Pancreas (tissue), 10 donors: ENCODE measurements around the gene KRTAP5-11. TPM values are rescaled to one million over a fixed set of nuclear protein-coding genes. Genes with fewer than 3 reads are reported as not detected.

Source experiments
- ATAC-seq, 4 donors: fragments of 200-7000 bp; cut with Tn5 transposase; one replicate each; pipeline versions ENCODE4 v1.8.0 to v1.9.1; 2020; ENCODE audit warnings: mild to moderate bottlenecking in 4 of 4, moderate library complexity in 4 of 4
- DNase-seq, 6 donors: peaks; one replicate each; pipeline ENCODE4 v3.0.0-alpha.2; 2020
- FAIRE-seq: peaks from 2 replicates; lab custom pipeline; 2012; peaks lifted over from hg19 to GRCh38; lab: Jason Lieb, UNC
- H3K27ac ChIP-seq, 4 donors: fragments of 200-600 bp; sonication (generic); 1 replicate in 3 of 4; 2 replicates in 1 of 4; pipeline versions ENCODE4 v1.5.0 to v1.8.0; 2020
- H3K27me3 ChIP-seq, 4 donors: fragments of 200-600 bp; one replicate each; pipeline ENCODE4 v1.8.0; 2021
- H3K36me3 ChIP-seq, 3 donors: fragments of 200-600 bp; sonication (generic) in 1 of 3; one replicate each; pipeline versions ENCODE4 v1.5.0 to v1.8.0; 2020 to 2021
- H3K4me1 ChIP-seq, 3 donors: fragments of 200-600 bp; one replicate each; pipeline ENCODE4 v1.8.0; 2021
- H3K4me3 ChIP-seq, 4 donors: fragments of 200-600 bp; sonication (generic) in 2 of 4; one replicate each; pipeline versions ENCODE4 v1.5.0 to v1.8.0; 2020 to 2021
- H3K9me3 ChIP-seq, 4 donors: fragments of 200-600 bp; one replicate each; pipeline ENCODE4 v1.8.0; 2021
- WGBS, 2 donors: extraction: QIAGEN DNeasy Blood & Tissue Kit; methylation state at CpG; one replicate each; pipeline ENCODE4 v1.1.7; 2013; 5-methylcytosine and 5-hydroxymethylcytosine counted together
- intact Hi-C, 3 donors: fragments of 100-400 bp; cut with DNase I; formaldehyde crosslinking; loops; one replicate each; pipeline versions ENCODE4 v1.11.1 to v1.14.2; 2022
- polyA plus RNA-seq, 2 donors: library from polyadenylated mRNA; stranded (reverse); fragments of 200-250 nt; gene quantifications; one replicate each; pipeline ENCODE4 v1.2.3, GENCODE V29; 2013
- total RNA-seq, 6 donors: library from RNA; stranded (reverse); fragmentation: NEBNext Ultra II Directional in 4 of 6; extraction: Animal tissue kit (Norgen Biotek cat#: 25700) in 4 of 6; gene quantifications; one replicate each; pipeline versions ENCODE4 v1.2.1 to v1.2.4, GENCODE V29; 2021 to 2023
- TF ChIP-seq, protein P1 (sequence below), 4 donors: fragments of 200-600 bp; sonication (generic) in 3 of 4; IDR thresholded peaks; one replicate each; pipeline versions ENCODE4 v1.5.0 to v1.8.0; 2021; ENCODE audit warnings: antibody characterized with exemption in 4 of 4
- donor health status: healthy with polysubstance abuse.
- donor health status: DM: no; HTN: no; CAD: no; lungs with moderate emphysema.
- donor health status: DM: no; HTN: no; CAD: no.
- donor health status: control.
- donor health status: control.
- donor health status: Bipolar disorder and iron deficiency.
- donor health status: DM: yes; HTN: yes; CAD: no.
- donor health status: DM: no; HTN: no; CAD: no.
- donor health status: DM: no; HTN: no; CAD: no.
- donor health status: DM: yes; HTN: yes; CAD: no.

KRTAP5-11 gene
- total and polyA plus RNA-seq, 8 donors = 0.28 TPM; not detected in 7

DNA sequence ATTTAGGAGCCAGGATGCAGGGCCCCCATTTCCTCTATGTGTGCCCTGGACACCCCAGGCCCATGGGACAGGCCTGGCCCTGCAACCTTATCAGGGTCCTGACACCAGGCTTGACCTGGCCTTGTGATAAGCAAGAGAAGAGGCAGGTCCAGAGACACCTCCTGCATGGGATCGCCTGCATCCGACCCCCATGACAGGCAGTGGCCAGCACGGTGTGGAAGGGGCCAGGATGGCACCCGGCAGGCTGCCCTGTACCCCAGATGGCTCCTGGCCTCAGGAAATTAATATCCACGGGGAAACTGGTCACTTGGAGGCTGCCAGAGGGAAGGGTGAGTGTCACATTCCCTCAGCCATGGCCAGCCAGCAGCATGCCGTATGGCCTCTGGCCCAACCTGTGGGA, 27.7 kb downstream of the KRTAP5-11 start:
- H3K27me3 ChIP-seq = no peaks in the 10 kb centered on the region
- no peaks in the 10 kb centered on the region for H3K9me3 ChIP-seq
- TF ChIP-seq, protein P1, sequence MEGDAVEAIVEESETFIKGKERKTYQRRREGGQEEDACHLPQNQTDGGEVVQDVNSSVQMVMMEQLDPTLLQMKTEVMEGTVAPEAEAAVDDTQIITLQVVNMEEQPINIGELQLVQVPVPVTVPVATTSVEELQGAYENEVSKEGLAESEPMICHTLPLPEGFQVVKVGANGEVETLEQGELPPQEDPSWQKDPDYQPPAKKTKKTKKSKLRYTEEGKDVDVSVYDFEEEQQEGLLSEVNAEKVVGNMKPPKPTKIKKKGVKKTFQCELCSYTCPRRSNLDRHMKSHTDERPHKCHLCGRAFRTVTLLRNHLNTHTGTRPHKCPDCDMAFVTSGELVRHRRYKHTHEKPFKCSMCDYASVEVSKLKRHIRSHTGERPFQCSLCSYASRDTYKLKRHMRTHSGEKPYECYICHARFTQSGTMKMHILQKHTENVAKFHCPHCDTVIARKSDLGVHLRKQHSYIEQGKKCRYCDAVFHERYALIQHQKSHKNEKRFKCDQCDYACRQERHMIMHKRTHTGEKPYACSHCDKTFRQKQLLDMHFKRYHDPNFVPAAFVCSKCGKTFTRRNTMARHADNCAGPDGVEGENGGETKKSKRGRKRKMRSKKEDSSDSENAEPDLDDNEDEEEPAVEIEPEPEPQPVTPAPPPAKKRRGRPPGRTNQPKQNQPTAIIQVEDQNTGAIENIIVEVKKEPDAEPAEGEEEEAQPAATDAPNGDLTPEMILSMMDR (IDR thresholded peaks at IDR 0.05) = no peak
- no peaks in the 10 kb centered on the region for H3K36me3 ChIP-seq
- no peaks in the 10 kb centered on the region for H3K4me1 ChIP-seq
- ATAC-seq = no peak
- intact Hi-C loops = no loop called here
- no peak for DNase-seq
- FAIRE-seq = no peak
- no peak overlapping the region for H3K27ac ChIP-seq
- WGBS, 2 donors = 84 to 88% methylated on average over 6 of the region's 6 CpGs
- no peak overlapping the region for H3K4me3 ChIP-seq

DNA sequence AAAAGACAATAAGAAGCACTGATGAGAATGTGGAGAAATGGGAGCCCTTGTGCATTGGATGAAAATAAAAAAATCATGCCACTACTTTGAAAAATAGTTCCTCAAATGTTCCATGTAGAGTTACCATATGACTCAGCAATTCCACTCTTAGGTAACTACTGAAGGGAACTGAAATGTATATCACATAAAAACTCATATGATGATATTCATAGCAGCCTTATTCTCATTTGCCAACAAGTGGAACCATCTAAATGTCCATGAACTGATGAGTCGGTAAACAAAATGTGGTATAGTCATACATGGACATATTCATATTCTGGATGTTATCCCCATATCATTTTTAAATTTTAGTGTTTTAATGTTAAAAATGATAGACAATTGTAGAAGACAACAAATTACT, 31.0 kb downstream of the KRTAP5-11 start:
- Histone ChIP-seq H3K36me3 (no peaks in the 10 kb centered on the region), H3K27me3 (no peaks in the 10 kb centered on the region), H3K27ac (no peak overlapping the region), H3K9me3 (no peaks in the 10 kb centered on the region), H3K4me1 (no peaks in the 10 kb centered on the region), H3K4me3 (no peak overlapping the region)
- 98 to 100% methylated on average over 1 of the region's 1 CpG for WGBS, 2 donors
- DNase-seq = no peak
- TF ChIP-seq, protein P1 (IDR thresholded peaks at IDR 0.05) = no peak
- no peak for ATAC-seq
- no peak for FAIRE-seq
- intact Hi-C loops = no loop called here

DNA sequence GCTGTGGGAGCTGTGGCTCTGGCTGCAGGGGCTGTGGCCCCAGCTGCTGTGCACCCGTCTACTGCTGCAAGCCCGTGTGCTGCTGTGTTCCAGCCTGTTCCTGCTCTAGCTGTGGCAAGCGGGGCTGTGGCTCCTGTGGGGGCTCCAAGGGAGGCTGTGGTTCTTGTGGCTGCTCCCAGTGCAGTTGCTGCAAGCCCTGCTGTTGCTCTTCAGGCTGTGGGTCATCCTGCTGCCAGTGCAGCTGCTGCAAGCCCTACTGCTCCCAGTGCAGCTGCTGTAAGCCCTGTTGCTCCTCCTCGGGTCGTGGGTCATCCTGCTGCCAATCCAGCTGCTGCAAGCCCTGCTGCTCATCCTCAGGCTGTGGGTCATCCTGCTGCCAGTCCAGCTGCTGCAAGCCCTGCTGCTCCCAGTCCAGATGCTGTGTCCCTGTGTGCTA, 33.9 kb downstream of the KRTAP5-11 start:
- WGBS, 2 donors = 68 to 72% methylated on average over 5 of the region's 5 CpGs
- TF ChIP-seq, protein P1 (IDR thresholded peaks at IDR 0.05) = no peak
- no peaks in the 10 kb centered on the region for H3K4me1 ChIP-seq
- no peaks in the 10 kb centered on the region for H3K27me3 ChIP-seq
- no peak for DNase-seq
- intact Hi-C loops = no loop called here
- H3K36me3 ChIP-seq = no peaks in the 10 kb centered on the region
- ATAC-seq = no peak
- no peak for FAIRE-seq
- H3K9me3 ChIP-seq = no peaks in the 10 kb centered on the region
- H3K27ac ChIP-seq = no peak overlapping the region
- H3K4me3 ChIP-seq = no peak overlapping the region

DNA sequence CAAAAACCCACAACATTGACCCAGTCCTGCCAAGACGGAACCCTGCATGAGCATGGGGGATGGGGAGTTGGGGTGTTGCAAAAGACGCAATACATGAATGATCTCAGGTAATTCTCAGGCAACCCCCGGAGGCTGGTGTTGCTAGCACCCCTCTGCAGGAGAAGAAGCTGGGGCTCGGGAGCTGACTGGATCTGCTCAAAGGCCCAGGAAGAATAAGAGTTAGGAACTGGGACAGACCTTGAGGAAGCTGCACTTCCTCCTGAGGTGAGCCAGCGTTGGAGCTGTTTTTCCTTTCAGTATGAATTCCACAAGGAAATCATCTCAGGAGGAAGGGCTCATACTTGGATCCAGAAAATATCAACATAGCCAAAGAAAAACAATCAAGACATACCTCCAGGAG, 34.6 kb downstream of the KRTAP5-11 start, which contains the start of gene KRTAP5-9:
TSS of gene KRTAP5-9 (plus strand) at position 301 of the 400 bp plus-strand sequence. CDS start 238 bp downstream, outside the sequence.
- no peak within 1 kb of the TSS for H3K27ac ChIP-seq
- H3K36me3 ChIP-seq = no peaks in the 10 kb centered on the region
- TF ChIP-seq, protein P1 (IDR thresholded peaks at IDR 0.05) = no peak
- ATAC-seq (no peak), DNase-seq (no peak), FAIRE-seq (no peak)
- H3K4me1 ChIP-seq = no peaks in the 10 kb centered on the region
- H3K9me3 ChIP-seq = no peaks in the 10 kb centered on the region
- 84 to 90% methylated on average over 5 of the region's 5 CpGs for WGBS, 2 donors
- H3K27me3 ChIP-seq = no peaks in the 10 kb centered on the region
- H3K4me3 ChIP-seq = no peak within 1 kb of the TSS
- intact Hi-C loops = no loop called here

DNA sequence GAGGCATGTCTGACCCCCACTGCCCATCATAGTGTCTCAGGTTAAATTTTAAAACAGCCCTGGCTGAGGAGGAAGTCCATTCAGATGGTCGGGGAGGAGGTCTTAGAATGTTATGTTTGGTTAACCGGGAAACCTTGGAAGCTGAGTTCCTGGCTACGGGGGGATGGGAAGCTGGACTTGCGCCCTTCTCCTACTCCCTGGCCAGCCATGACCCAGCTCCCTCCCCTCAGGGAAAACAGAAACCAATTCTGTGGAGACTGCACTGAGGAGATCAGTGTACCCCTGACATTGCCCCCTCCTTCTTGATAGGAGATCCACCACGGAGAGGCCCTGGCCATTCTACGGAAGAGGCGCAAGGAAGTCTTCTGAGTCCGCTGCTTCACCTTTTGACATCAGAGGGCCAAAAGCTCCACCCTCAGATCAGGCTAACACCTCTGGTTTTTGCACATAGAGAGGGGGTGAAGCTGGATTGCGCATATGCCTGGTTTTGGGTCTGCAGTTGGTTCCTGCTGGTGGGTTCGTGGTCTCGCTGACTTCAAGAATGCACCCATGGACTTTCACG, 37.2 kb downstream of the KRTAP5-11 start:
- 89 to 93% methylated on average over 12 of the region's 12 CpGs for WGBS, 2 donors
- no peaks in the 10 kb centered on the region for H3K9me3 ChIP-seq
- no peaks in the 10 kb centered on the region for H3K36me3 ChIP-seq
- H3K4me1 ChIP-seq = no peaks in the 10 kb centered on the region
- FAIRE-seq (no peak), ATAC-seq (no peak), DNase-seq (no peak)
- H3K27ac ChIP-seq = no peak overlapping the region
- H3K4me3 ChIP-seq = no peak overlapping the region
- TF ChIP-seq, protein P1 (IDR thresholded peaks at IDR 0.05) = no peak
- no peaks in the 10 kb centered on the region for H3K27me3 ChIP-seq
- intact Hi-C loops = no loop called here
